Ecto neural progenitor cell (in vitro differentiated cells): ENCODE data around the gene ADCY5.
"Not testable (repeated sequence)": the region's sequence is repeated elsewhere in the genome, so short reads cannot be mapped to it uniquely, and the experiment has no call there.

ENCODE experiments used
- DNase-seq: peaks from one replicate; pipeline ENCODE4 v3.0.0-alpha.2; 2018; ENCODE audit warnings: low spot score

Gene ADCY5

DNA sequence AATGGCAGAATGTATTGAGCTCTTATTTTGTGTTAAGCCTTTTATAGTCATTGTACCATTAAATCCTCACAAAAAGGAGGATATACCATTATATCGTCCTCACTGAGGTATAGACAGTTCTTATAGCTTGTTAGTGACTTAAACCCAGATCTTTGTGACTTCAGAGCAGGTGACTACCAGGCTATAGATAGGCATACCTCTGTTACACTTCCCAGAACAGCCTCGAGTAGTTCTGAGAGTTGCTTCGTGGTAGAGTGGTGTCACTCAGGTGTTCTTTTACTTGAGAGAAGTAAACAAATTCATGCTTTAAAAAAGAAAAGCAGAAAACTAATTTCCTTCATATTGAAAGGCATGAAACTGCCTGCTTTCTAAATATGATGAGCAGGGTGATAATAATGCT, 187.2 kb downstream of the ADCY5 start:
- no peak for DNase-seq

- DNase-seq, result no peak
Measured at GRCh38 chr3:123258811-123259420, 190.0 kb downstream of the ADCY5 start.

DNA sequence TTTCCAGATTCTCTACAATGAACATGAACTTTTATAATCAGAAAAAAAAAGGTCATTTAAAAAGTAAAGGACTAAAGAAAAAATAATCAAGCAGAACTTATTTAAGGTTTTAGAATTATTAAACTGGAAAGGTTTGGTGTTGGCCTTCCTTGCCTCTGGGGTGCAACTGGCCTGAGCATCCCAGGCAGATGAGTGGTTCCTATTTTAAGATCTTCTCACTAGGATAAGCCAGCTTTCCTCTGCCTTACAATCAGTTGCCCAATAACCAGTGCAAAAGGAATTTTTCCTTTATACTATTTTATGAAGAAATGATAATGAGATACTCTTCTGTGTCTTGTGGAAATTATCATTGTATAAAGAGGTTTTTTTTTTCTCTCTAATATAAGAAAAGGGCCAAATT, 190.5 kb downstream of the ADCY5 start:
- DNase-seq, result no peak

DNA sequence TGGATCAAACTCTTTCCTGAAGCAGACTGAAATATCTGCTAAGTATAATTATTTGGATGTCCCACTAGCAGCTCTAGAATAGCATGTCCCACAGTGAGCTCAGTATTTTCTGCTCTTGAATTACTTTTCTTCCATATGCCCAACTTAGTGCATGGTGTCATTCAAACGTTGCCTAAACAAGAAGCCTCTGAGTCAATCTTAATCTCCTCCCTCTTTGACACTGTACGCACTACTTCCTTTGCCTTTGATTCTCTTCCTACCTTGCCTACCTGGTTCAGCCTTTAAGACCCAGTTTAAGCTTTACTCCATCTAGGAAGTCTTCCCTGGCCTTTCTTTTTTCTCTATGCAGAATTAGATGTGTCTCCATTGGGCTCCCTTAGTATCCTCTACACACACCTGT, 192.6 kb downstream of the ADCY5 start:
- no peak for DNase-seq

- no peak for DNase-seq
Measured at GRCh38 chr3:123246866-123247265, 202.0 kb downstream of the ADCY5 start.

DNA sequence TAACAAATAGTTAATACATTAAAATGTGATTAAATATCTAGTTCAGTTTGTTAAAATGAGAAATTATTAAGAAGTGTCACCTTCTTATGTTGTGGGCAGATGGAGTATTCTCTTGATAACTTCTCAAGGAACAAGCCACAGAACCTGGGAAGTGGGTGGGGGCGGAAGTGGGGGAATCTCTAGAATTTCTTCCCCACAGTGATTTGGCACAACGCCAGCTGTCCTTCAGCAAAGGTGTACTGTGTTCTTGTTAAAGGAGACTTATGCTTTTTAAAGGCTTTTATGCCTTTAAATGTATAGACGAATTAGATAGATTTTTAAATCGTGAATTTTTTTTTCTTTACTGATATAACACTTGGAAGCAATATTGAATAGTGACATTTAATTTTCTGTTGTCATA, 204.8 kb downstream of the ADCY5 start:
- DNase-seq, result no peak

DNA sequence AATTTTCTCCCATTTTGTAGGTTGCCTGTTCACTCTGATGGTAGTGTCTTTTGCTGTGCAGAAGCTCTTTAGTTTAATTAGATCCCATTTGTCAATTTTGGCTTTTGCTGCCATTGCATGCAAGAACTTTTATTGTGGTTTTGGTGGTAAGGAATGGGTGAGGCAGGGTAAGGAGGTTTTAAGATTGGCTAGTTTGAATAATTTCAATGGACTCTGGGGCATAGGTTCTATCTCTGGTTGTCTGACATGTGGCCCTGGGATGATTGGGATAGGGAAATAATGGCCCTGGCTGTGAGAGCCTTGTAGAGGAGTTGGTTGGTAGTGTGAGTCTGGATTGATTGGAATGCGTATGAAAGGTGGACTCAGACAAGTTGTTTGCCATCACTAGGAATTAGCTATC, 209.1 kb downstream of the ADCY5 start:
- DNase-seq, result no peak

DNA sequence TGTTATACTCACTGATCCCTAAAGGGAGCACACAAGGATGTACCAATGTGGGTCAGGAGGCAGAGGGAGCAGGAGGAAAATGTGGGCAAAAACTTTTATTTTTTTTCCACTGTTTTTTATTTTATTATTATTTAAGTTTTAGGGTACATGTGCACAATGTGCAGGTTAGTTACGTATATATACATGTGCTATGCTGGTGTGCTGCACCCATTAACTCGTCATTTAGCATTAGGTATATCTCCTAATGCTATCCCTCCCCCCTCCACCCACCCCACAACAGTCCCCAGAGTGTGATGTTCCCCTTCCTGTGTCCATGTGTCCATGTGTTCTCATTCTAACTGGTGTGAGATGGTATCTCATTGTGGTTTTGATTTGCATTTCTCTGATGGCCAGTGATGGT, 209.7 kb downstream of the ADCY5 start:
- not testable (repeated sequence) for DNase-seq

GRCh38 chr3:123236902-123237301, 212.0 kb downstream of the ADCY5 start:
- DNase-seq, result no peak
